Anterior cingulate cortex (tissue), 58 donors: ENCODE data around the gene RBM19.

Source experiments
- DNase-seq, 58 donors: peaks; one replicate each; lab custom pipeline; 2025; lab: John Stamatoyannopoulos, UW

RBM19 gene

GRCh38 chr12:113933201-113933786 is 32.8 kb downstream of the RBM19 start:
- DNase-seq, result peak in 30 of 58 donors; percentile 3 to 65 (median 20)

- DNase-seq, result peak in 52 of 58 donors; percentile 6 to 90 (median 64)
These were observed 33.5 kb downstream of the RBM19 start for GRCh38 chr12:113932381-113933196.

- no peak for DNase-seq
These were observed 34.6 kb downstream of the RBM19 start for GRCh38 chr12:113931517-113931916.

- no peak for DNase-seq
These were observed 35.9 kb downstream of the RBM19 start for GRCh38 chr12:113930249-113930648.

GRCh38 chr12:113929312-113929989 is 36.7 kb downstream of the RBM19 start:
- DNase-seq, result no peak

- no peak for DNase-seq
These were observed 39.3 kb downstream of the RBM19 start for GRCh38 chr12:113926788-113927187.

GRCh38 chr12:113924341-113924740 is 41.8 kb downstream of the RBM19 start:
- no peak for DNase-seq

- DNase-seq, result no peak
These were observed 42.9 kb downstream of the RBM19 start for GRCh38 chr12:113923251-113923650.

GRCh38 chr12:113921430-113921829 is 44.7 kb downstream of the RBM19 start:
- DNase-seq, result no peak

GRCh38 chr12:113919791-113920190 is 46.3 kb downstream of the RBM19 start:
- DNase-seq, result no peak

- DNase-seq, result no peak
These were observed 47.8 kb downstream of the RBM19 start for GRCh38 chr12:113918306-113918705.

- DNase-seq, result no peak
These were observed 48.7 kb downstream of the RBM19 start for GRCh38 chr12:113917393-113917792.

GRCh38 chr12:113914806-113915205 is 51.3 kb downstream of the RBM19 start:
- DNase-seq, result no peak

GRCh38 chr12:113914176-113914575 is 51.9 kb downstream of the RBM19 start:
- no peak for DNase-seq

GRCh38 chr12:113912760-113913329 is 53.3 kb downstream of the RBM19 start:
- peak in 56 of 58 donors; percentile 12 to 84 (median 50) for DNase-seq

- no peak for DNase-seq
These were observed 54.0 kb downstream of the RBM19 start for GRCh38 chr12:113911971-113912759.

GRCh38 chr12:113910751-113911272 is 55.3 kb downstream of the RBM19 start:
- DNase-seq, result no peak

- DNase-seq, result no peak
These were observed 56.2 kb downstream of the RBM19 start for GRCh38 chr12:113909776-113910420.

- DNase-seq, result no peak
These were observed 57.5 kb downstream of the RBM19 start for GRCh38 chr12:113908584-113909100.
